NT2/D1 (cell line): Measurements from ENCODE around the gene TFPI.

Experiments
- YY1 ChIP-seq: IDR thresholded peaks from 2 replicates; pipeline ENCODE4 v1.6.1; 2011; ENCODE audit not compliant: insufficient read length, insufficient read depth
- ZNF274 ChIP-seq: IDR thresholded peaks from 2 replicates; pipeline ENCODE4 v1.6.1; 2011; ENCODE audit warnings: mild to moderate bottlenecking, low read depth, low read length

DNA sequence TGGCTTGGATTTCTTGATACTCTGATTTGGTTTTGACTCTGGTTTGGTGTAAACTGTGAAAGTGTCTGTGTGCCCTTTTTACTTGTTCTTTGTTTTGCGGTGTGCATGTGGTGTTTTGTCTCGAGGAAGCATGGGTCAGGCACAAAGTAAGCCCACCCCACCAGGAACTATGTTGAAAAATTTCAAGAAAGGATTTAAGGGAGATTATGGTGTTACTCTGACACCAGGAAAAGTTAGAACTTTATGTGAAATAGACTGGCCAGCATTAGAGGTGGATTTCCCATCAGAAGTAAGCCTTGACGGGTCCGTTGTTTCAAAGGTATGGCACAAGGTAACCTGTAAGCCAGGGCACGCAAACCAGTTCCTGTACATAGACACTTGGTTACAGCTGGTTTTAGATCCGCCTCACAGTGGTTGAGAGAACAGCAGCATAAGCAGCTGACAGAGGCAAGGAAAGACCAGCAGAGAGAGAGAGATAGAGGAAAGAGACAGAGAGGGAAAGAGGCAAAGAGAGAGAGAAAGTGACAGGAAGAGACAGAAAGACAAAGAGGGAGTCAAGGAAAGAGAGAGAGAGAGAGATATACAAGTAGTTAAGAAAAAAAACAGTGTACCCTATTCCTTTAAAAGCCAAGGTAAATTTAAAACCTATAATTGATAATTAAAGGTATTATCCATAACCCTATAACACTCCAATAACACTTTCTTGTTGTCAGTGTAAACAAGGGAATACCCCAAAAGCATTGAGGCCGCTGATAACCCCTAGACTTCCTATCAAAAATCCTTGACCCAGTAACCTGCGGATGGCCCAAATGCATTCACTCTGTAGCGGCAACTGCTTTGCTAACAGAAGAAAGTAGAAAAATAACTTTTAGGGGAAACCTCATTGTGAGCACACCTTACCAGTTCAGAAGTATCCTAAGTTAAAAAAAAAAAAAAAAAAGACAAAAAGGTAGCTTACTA is 42.6 kb downstream of the TFPI start:
- TF ChIP-seq YY1 (no peak), ZNF274 (no peak)
